Inferior parietal cortex (tissue), 1 donor: ENCODE data around the gene TLR7.

Experiments used
- DNase-seq: peaks from one replicate; pipeline ENCODE4 v3.0.0-alpha.2; 2016; ENCODE audit errors: extremely low spot score

The TLR7 gene

DNA sequence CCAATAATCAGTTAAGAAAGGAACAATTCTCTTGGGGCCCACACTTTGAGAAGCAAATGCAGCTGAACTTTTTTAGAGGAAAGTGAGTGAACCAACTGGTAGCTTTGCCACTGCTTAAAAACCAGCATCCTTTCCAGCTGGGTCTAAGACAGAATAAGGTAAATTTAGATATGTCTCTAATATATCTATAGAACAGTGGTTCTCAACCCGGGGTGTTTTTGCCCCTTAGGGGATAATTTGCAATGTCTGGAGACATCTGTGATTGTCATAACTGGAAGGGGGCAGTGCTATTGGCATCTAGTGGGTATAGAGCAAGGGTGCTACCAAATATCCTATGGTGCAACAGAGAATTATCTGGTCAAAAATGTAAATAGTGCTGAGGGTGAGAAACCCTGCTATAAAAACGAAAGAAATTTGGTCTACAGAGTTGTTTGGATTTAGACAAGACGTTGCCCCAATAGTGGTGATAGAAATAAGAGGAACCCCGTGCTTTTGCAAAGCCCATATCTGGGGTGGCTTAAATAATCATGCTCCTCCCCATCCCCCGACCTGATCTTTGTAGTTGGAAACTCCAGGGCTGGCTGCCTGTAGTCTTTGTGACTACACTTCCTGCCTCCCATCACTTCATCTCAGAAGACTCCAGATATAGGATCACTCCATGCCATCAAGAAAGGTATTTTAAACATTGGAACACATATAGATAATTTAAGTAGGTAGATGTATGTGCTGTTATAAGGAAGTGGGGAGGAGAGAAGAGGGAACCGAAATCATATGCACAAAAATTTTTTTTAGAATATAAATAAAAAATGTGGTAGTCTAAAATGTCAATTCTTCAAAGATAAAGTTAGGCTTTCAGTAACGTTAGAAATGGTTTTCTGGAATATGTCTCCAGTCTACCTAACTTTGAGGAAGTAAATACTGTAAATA, at the start of gene TLR7:
Gene TLR7, plus strand, starts transcription at position 622 of the 927 bp plus-strand sequence. CDS start 507 bp downstream, outside the sequence.
- no peak for DNase-seq

DNA sequence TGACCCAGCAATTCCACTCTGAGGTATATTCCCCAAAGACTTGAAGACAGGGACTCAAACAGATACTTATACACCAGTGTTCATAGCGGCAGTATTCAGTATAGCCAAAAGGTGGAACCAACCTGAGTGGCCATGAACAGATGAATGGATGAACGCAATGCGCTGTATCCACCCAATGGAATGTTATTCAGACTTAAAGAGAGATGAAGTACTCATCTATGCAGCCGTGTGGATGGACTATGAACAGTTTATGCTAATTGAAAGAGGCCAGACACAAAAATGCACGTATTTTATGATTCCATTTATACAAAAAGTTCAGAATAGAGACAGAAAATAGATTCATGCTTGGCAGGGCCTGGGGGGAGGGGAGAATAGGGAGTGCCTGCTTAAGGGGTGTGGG, 49.3 kb upstream of the TLR7 start:
- no peak for DNase-seq

DNA sequence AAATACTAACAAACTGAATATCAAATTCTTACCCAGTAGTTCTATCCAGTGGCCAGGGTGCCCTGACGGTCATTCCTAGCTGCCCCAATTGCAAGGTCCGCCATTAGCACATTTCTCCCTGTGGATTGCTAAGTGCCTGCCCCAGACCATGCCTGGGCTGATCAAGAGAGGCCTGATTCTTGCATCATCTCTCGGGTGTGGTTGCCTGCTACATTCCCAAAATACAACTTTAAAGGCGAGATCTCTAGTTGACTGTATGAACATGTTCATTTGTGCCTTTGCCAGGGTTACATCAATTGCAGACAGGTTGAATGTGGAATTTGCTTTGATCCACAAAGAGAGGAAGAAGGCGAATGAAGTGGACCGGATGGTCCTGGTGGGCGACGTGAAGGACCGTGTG, 47.6 kb upstream of the TLR7 start:
- no peak for DNase-seq

DNA sequence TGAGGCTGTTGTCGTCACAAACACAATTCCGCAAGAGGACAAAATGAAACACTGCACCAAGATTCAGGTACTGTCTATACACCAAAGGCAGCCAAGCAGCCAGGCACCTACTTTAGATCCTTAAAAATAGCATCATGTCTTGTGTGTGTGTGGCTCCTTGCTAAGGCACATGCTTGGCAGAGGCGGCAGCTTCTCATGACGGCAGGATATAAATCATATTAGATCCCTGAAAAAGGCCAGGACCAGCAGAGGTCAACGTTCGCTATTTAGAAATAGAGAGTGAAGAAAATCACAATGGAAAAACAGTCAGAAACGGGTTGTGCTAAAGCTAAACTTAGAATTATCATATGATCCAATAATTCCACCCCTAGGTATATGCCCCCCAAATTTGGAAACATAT, 46.1 kb upstream of the TLR7 start:
- DNase-seq: no peak

DNA sequence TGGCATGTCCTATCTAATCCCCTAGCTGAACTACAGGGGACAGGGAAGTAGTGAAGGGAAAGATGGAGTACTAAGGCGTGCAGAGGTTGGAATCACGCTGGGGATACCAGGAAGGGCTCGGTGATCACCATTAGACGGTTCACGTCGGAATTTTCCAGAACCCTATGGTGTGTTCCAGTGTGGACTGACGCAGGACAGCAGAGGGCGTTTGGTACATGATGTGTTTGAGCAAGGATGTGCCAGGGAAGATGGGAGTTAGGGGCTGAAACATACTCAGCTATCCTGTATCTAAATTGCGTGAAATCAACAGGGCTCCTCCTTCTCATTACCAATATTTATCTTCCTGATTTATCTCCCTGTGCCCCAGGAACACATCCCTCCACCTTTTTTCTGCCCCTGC, 41.9 kb upstream of the TLR7 start:
- no peak for DNase-seq

DNA sequence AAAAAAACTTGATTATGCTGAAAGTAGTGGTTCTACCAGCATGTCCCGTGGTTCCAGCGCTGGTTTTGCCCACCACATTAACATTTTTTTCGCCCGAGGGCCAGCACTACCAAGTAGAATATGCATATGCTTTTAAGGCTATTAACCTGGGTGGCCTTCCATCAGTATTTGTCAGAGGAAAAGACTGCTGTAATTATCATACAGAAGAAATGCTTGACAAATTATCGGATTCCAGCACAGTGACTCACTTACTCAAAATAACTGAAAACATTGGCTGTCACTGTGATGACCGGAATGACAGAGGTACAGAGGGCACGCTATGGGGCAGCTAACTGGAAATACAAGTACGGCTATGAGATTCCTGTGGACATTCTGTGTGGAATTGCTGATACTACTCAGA, 41.1 kb upstream of the TLR7 start:
- DNase-seq: no peak

DNA sequence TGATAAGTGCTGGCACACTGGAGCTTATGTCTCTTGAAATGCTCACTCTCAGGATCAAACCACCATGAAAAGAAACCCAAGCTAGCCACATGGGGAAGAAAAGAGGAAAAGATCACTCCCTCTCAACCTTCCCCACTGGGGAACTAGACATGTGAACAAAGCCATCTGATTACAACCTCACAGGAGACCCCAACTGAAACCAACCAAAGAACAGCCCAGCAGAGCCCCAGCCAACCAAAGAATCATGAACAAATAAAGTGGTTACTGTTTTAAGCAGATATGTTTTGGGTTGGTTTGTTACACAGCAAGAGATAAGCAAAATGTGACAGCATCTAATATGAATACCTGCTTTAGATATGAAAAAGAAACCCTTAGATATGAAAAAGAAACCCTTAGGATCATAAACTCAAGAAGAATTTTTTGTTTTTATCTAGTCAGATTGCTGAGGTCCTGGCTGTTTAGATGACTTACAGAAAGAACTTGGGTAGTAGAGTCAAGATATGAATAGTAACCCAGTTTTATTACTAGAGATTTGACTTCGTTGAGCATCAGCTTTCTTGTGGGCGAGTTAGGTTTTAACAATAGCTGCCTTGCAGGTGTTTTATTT, 23.7 kb upstream of the TLR7 start:
- DNase-seq: no peak

DNA sequence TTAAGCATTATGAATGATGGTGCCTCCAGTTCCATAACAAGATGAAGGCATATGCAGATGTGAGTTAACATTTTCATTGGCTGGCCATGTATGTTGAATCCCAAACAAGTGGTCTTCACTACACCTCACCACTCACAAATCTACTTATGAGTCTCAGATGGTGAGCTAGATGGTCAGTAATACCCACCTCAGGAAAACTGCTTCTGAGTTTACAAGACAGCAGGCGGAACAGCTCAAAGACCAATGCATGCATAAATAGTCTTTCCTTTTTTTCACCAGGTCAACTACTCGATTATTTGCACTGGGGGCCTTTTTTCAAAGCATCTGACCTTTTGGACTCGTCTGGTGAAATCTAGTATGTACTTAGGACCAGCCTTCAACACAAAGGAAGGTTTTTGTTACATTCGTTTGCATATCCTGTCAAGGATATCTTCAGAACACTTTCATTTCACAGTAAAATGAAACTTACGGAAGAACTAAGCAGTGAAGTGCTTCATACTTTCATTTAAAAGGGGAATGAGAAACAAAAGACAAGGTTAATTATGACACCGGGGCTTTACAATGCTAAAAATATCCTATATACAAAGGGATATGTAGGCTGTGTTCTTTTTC, 23.1 kb upstream of the TLR7 start:
- DNase-seq: no peak

DNA sequence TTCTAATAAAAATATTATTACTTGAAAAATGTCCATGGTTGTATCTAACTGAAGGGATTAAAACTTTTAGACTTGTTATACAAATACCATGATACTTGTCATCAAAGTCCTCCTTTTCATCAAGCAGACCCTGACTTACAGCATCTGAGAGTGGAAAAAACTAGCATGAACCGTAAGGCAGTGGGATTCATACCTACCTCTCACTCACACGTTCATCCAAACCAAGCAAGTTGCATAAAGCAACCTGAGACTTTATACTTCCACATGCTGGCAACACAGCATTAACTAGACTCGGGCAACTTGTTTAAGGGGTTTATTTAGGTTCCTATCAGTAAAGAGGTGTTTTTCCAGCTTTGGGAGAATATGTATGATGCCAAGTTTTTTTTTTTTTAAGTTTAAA, 22.6 kb upstream of the TLR7 start:
- DNase-seq: no peak

DNA sequence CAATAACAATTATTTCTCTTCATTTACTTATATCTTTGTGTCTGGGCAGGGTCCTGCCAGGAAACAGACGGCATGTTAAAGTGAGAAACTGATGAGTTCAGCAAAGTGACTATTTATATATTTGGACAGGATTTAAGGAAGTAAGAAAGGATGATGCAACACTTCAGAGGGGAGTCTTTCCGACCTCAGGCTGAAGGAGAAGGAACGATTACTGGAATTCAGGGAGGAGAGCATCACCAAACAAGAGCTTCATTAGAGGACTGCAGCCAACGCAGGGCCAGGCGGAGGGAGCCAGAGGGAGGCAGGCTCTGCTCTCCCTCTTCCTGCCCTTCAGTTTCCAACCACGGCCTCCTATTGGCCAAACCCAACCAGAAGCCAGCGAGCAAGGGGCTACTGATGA, 1.5 kb upstream of the TLR7 start:
- no peak for DNase-seq

DNA sequence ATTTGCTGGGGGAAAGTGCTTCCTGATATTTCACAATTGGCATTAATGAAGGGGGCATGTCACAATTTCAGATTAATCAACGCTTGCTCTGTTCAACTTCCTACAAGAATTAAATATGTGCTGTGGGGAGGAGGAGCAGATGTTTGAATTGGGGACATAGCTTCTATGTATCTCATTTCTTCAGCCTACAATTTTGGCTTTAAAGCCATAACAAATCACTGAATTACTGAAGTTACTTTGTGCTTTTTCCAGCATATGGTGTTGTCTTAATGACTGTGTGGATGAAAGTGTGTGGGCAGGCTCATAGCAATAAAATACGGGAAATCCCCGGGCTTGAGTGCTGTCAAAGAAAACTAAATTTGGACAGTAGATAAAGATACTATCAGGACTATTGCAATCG, 813 bp downstream of the TLR7 start:
- DNase-seq: peak; percentile 9

DNA sequence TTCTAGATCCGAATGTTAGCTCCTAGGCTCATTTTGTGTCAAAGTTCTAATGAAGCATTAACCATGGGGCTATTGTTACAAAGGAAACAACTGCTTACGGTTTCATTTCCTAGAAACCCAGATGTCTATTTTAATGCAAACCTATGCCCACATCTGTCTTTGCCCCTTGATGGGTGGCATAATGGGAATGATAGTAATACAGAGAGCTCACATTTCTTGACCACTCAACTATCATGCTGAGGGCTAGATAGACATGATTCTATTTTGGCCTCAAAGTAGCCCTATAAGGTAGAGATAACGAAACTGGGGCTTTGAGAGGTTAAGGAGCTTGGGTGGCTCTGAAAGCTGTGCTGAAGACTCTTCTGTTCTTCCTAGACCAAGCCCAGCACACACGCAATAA, 1.9 kb downstream of the TLR7 start:
- no peak for DNase-seq

DNA sequence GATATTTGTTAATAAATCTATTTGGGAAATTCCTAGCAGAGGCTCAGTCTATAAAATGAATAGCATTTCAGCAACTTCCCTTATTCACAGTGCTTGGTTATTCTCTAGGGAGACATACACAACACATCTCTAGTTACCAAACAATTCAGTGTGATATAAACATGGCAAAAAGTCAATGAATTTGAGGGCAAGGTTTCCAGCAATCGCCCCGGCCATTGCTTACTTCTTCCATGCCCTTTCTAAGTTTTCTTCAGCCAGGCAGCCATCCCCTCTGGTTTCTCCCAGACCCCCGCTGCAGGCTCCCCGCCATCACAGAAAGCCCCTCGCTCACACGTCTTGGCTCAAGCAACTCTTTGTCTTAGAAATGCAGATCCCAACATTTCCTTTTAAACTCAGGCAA, 4.4 kb downstream of the TLR7 start:
- DNase-seq: no peak

DNA sequence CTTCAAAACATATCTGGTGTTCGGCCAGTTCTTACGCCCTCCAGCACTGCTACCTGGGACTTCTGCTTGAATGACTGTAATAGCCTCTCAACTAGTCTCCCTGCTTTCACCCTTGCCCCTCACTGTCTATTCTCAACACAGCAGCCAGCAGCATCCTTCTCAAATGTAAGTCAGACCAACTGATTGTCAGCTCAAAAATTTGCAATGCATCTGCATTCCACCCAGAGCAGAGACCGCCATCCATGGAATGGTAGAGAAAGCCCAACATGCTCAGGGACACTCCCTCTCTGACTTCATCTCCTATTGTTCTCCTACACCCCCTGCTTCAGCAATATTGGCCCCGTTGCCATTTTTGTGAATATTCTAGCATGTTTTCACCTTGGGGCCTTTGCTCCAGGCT, 5.9 kb downstream of the TLR7 start:
- DNase-seq: no peak

DNA sequence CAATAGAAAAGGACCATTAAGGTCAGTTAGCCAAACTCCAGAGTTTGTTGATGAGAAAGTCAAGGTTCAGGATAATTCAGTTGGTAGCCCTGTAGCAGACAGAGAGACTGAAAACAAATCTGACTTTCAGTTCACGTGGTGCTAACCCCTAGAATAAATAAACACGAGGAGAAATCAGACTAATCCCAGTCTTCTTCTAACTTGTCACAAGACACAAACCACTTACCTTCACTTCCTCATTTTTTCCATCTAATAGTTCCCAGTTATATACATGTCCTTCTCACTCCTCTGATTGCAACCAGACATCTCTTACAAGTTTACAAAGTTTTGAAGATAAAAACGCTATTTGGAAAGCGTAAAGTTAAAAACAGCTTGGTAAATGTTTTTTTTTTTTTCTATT, 7.7 kb downstream of the TLR7 start:
- no peak for DNase-seq

DNA sequence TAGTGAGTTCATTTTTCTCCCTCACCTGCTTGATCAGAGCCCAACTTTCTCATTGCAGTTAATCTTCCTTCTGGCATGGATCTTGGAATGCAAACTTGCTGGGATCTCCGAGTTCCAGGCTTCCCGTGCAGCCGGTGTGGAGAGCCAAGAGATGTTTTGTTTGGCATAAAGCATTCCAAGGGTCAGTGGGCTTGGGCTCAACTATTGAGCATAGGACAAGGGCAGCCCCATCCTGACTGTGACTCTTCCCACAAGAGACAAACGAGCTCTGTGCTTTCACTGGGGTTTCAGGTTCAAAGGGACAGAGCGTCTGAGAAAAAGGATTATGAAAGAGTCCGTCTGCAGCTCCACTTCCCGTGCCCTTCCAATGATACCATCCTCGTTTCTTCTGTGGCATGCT, 10.5 kb downstream of the TLR7 start:
- DNase-seq: no peak

DNA sequence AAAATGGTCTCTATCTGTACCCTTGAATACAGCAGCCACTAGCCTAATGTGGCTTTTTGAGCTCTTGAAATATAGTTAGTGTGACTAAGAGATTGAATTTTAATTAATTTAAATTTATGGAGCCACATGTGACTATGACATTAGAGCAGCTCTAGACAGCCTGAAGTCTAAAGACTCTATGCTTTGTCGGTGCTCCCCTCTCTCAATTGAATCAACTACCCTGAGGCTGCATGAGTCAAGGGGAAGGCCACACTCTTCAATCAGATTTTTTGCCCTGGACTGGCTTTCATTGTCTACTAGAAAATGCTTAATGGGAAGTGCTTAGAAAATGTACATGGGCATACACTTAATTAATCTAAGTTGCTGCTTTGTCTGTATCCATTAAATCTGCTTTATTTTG, 11.7 kb downstream of the TLR7 start:
- DNase-seq: no peak

DNA sequence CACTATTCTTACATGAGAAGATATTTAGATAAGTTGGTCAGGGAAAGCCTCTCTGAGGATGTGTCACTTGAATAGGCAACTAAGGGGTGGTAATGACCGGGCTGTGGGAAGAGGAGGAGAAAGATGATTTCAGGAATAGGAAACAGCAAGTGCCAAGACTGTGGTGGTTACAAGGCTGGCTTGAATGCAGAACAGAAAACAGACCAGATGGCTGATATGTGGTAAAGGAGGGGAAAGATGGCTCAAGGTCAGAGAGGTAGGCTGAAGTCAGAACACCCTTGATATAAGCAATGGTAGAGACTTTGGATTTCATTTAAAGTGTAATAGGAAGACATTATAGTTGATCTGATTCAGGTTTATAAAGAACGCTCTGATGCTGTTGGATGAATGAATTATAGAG, 15.0 kb downstream of the TLR7 start:
- no peak for DNase-seq

DNA sequence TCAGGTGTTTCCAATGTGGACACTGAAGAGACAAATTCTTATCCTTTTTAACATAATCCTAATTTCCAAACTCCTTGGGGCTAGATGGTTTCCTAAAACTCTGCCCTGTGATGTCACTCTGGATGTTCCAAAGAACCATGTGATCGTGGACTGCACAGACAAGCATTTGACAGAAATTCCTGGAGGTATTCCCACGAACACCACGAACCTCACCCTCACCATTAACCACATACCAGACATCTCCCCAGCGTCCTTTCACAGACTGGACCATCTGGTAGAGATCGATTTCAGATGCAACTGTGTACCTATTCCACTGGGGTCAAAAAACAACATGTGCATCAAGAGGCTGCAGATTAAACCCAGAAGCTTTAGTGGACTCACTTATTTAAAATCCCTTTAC, 18.6 kb downstream of the TLR7 start:
- no peak for DNase-seq

DNA sequence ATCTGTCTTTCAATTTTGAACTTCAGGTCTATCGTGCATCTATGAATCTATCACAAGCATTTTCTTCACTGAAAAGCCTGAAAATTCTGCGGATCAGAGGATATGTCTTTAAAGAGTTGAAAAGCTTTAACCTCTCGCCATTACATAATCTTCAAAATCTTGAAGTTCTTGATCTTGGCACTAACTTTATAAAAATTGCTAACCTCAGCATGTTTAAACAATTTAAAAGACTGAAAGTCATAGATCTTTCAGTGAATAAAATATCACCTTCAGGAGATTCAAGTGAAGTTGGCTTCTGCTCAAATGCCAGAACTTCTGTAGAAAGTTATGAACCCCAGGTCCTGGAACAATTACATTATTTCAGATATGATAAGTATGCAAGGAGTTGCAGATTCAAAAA, 19.7 kb downstream of the TLR7 start:
- no peak for DNase-seq

DNA sequence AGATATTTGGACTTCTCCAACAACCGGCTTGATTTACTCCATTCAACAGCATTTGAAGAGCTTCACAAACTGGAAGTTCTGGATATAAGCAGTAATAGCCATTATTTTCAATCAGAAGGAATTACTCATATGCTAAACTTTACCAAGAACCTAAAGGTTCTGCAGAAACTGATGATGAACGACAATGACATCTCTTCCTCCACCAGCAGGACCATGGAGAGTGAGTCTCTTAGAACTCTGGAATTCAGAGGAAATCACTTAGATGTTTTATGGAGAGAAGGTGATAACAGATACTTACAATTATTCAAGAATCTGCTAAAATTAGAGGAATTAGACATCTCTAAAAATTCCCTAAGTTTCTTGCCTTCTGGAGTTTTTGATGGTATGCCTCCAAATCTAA, 20.3 kb downstream of the TLR7 start:
- DNase-seq: no peak

DNA sequence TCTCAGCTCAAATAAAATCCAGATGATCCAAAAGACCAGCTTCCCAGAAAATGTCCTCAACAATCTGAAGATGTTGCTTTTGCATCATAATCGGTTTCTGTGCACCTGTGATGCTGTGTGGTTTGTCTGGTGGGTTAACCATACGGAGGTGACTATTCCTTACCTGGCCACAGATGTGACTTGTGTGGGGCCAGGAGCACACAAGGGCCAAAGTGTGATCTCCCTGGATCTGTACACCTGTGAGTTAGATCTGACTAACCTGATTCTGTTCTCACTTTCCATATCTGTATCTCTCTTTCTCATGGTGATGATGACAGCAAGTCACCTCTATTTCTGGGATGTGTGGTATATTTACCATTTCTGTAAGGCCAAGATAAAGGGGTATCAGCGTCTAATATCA, 20.9 kb downstream of the TLR7 start:
- DNase-seq: no peak

DNA sequence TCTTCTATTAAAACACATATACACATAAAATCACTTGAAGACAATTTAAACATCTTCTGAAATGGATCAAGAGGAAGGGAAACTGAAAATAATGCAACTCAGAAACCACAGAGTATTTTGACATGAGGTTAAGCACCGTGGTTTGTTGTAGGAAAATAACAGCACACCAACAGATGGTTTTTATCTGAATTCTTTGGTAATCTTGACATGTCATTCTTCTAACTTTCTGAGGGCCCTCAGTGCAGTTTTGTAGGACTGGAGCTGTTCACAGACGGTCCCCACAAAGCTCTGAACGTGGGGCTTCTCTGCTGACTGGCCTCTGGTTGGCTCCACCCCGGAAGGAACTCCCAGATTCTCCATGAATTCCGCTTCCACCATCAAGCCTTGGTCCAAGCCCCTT, 23.6 kb downstream of the TLR7 start:
- DNase-seq: no peak
